ENCODE data around the gene BAIAP2.
"Not testable (repeated sequence)": the region's sequence is repeated elsewhere in the genome, so short reads cannot be mapped to it uniquely, and the experiment has no call there.

BAIAP2 gene

DNA sequence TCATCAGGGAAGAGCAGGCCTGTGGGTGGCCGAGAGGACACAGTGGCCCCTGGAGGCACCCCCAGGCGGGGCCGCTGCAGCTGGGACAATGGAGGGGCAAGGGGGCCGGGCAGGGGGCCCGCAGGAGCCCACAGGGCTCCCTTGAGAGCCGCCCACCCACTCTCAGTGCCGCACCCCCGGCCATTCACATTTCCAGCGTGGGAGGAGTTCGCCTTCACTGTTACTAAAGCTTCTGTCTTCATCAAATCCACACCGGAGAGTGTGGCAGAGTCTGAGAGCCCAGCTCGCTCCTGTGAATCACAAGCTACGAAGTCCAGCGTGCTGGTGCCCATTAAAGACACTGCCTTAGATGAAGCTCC lies 109.5 kb downstream of the BAIAP2 start:
- H3K27me3 Mint-ChIP-seq = no peaks in the 10 kb centered on the region
- H3K4me1 Mint-ChIP-seq = no peaks in the 10 kb centered on the region
- ATAC-seq = no peak

DNA sequence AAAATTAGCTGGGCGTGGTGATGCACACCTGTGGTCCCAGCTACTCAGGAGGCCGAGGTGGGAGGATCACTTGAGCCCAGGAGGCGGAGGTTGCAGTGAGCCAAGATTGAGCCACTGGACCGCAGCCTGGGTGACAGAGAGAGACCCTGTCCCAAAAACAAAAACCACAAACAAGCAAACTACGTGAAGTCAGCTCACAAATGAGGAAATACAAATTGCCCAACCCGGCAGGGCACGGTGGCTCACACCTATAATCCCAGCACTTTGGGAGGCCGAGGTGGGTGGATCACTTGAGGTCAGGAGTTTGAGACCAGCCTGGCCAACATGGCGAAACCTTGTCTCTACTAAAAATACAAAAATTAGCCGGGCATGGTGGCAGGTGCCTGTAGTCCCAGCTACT lies 111.3 kb downstream of the BAIAP2 start:
- H3K4me1 Mint-ChIP-seq; H3K36me3 Mint-ChIP-seq (ENCODE audit: low read depth); H3K27me3 Mint-ChIP-seq; DNase-seq; H3K27ac Mint-ChIP-seq; ATAC-seq; H3K9me3 Mint-ChIP-seq; H3K4me3 Mint-ChIP-seq: not testable (repeated sequence)

More for the DNA sequence above, 109.5 kb downstream of the BAIAP2 start:
- no peak overlapping the region for H3K4me3 Mint-ChIP-seq
- H3K36me3 Mint-ChIP-seq (ENCODE audit: low read depth) = no peaks in the 10 kb centered on the region
- DNase-seq = no peak
- no peaks in the 10 kb centered on the region for H3K9me3 Mint-ChIP-seq
- H3K27ac Mint-ChIP-seq = no peak overlapping the region

DNA sequence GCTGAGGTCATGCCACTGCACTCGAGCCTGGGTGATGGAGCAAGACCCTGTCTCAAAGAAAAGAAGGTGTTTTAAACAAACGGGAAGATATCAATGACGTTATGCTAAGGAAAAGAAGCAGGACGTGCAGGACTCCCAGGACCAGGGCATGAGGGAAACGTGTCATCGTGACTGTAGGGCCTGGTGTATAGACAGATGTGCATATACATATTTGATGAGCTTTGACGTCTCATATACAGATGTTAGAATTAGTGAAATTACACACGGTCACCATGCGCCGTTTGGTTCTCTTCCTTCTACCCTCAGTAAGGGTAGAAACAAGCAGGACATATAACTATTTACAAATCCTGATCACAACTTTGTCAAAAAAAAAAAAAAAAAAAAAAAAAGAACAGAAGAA lies 112.8 kb downstream of the BAIAP2 start:
- H3K9me3 Mint-ChIP-seq = no peaks in the 10 kb centered on the region

DNA sequence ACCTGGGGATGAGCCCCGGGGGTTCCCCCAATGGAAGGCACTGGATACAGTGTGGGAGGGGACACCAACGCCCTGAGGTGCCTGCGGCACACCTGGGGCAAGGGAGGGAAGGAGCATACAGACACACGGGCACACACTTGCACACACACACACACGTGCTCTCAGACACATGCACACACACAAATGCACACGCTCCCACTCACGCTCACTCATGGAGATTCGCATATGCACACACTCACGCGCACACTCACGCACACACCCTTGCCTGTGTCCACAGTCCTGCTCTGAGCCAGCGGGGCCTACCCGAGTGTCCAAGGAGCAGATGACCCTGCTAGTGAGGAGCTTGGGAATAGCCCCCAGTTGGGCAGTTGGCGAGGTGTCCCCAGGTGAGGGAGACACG lies 113.6 kb downstream of the BAIAP2 start:
- Mint-ChIP-seq H3K27me3 (no peaks in the 10 kb centered on the region), H3K9me3 (no peaks in the 10 kb centered on the region), H3K4me3 (no peak overlapping the region), H3K4me1 (no peaks in the 10 kb centered on the region), H3K36me3 (ENCODE audit: low read depth) (no peaks in the 10 kb centered on the region), H3K27ac (no peak overlapping the region)
- DNase-seq (no peak), ATAC-seq (peak; percentile 15)

More for the DNA sequence above, 112.8 kb downstream of the BAIAP2 start:
- Mint-ChIP-seq H3K4me1 (no peaks in the 10 kb centered on the region), H3K27me3 (no peaks in the 10 kb centered on the region), H3K27ac (no peak overlapping the region), H3K4me3 (no peak overlapping the region), H3K36me3 (ENCODE audit: low read depth) (no peaks in the 10 kb centered on the region)
- DNase-seq = no peak
- ATAC-seq = no peak

DNA sequence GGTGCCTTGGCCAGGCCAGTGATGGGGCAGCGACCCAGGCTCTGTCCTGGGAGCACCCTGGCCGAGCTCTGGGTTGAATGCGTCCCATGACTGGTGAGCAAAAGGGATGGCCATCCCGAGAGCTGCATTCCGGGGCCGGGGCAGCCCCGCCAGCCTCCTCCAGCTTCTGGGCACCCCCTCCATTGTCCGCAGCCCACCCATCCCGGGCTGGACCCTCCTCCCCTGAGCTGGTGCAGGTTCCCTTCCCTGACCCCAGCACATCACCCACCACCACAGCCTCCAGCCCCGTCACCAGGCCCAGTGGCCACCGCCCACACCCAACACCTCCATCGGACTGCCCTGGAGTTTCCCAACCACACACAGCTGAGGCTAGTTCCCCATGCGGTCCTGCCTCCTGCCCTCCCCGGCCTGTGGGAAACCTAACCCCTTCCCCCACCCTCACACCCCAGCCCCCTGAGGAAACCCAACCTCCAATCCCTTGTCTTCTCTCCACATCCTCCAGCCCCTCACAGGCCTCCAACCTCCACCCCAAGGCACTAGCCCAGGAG lies 114.1 kb downstream of the BAIAP2 start:
- no peaks in the 10 kb centered on the region for H3K4me1 Mint-ChIP-seq
- no peaks in the 10 kb centered on the region for H3K9me3 Mint-ChIP-seq
- H3K27me3 Mint-ChIP-seq = no peaks in the 10 kb centered on the region
- no peak overlapping the region for H3K27ac Mint-ChIP-seq
- H3K4me3 Mint-ChIP-seq = no peak overlapping the region
- ATAC-seq = no peak
- no peak for DNase-seq
- no peaks in the 10 kb centered on the region for H3K36me3 Mint-ChIP-seq (ENCODE audit: low read depth)

DNA sequence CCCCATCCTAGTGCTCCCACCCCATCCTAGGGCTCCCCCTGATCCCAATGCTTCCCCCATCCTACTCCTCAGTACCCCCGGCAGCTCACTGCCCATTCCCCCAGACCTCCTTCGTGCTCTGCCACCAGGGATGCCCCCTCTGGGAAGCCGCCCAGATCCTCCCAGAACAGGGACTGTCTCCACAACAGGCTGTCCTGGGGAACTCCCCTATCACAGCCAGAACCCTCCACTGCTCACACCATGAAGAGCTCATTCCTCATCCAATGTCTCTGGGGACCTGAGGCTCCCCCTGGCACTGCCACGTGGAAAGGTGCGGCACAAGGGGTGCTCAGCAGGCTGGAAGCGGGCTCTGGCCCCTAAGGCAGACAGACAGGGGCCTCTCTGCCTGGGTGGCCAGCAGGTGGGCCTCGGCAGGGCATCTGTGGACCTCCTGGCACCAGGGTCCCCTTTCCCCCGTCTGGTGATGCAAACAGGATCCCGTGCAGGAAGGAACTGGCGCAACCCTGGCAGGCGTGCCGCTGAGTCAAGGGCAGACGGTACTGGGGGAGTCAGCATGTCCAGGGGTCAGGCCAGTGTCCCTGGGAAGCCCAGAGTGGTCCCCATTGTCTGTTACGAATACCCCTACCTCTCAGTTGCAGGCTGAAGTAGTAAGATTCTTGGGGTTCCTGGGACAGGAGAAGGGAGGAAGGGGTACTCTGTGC lies 115.6 kb downstream of the BAIAP2 start:
- H3K4me3 Mint-ChIP-seq = no peak overlapping the region
- H3K27me3 Mint-ChIP-seq = no peaks in the 10 kb centered on the region
- ATAC-seq = no peak
- H3K9me3 Mint-ChIP-seq = no peaks in the 10 kb centered on the region
- no peaks in the 10 kb centered on the region for H3K36me3 Mint-ChIP-seq (ENCODE audit: low read depth)
- H3K27ac Mint-ChIP-seq = no peak overlapping the region
- H3K4me1 Mint-ChIP-seq = no peaks in the 10 kb centered on the region
- DNase-seq = no peak

DNA sequence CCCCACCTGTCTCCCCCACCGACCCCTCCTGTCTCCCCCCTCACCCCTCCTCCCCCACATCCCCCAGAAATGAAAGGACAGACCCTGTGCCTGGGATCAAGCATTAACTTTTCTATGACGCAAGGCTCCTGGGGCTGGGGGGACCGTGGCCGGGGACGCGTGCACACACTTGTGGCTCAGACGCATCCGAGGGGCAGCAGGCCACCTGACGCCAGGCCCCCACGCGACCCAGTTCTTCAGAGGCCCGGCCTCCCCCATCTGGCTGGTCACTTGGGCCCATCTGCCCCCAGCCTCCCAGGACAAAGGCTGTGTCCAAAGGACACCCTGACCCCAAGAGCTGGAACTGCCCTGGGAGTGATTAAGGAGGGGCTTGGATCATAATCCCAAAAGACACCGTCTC lies 116.3 kb downstream of the BAIAP2 start:
- ATAC-seq (no peak), DNase-seq (no peak)
- Mint-ChIP-seq H3K4me1 (no peaks in the 10 kb centered on the region), H3K4me3 (no peak overlapping the region), H3K9me3 (no peaks in the 10 kb centered on the region), H3K27me3 (no peaks in the 10 kb centered on the region), H3K36me3 (ENCODE audit: low read depth) (no peaks in the 10 kb centered on the region), H3K27ac (no peak overlapping the region)

DNA sequence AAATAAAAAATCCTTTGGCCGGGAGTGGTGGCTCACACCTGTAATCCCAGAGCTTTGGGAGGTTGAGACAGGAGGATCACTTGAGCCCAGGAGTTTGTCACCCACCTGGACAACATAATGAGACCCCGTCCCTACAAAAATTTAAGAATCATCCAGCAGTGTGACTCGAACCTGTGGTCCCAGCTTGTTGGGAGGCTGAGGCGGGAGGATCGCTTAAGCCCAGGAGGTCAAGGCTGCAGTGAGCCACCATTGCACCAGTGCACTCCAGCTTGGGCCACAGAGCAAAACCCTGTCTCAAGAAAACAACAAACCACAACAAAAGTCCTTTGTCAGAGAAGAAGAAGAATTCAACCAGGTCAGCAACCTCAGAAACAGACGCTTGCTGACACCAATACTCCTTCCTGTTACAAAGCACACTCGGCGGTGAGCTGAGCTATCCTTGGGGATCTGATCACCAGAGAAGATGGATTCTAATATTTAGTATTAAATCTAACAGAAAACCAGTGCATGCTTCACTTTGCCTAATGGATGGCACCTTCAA lies 117.4 kb downstream of the BAIAP2 start:
- H3K36me3 Mint-ChIP-seq (ENCODE audit: low read depth) = no peaks in the 10 kb centered on the region
- no peak overlapping the region for H3K4me3 Mint-ChIP-seq
- H3K9me3 Mint-ChIP-seq = no peaks in the 10 kb centered on the region
- no peak overlapping the region for H3K27ac Mint-ChIP-seq
- ATAC-seq = no peak
- no peak for DNase-seq
- no peaks in the 10 kb centered on the region for H3K4me1 Mint-ChIP-seq
- H3K27me3 Mint-ChIP-seq = no peaks in the 10 kb centered on the region

DNA sequence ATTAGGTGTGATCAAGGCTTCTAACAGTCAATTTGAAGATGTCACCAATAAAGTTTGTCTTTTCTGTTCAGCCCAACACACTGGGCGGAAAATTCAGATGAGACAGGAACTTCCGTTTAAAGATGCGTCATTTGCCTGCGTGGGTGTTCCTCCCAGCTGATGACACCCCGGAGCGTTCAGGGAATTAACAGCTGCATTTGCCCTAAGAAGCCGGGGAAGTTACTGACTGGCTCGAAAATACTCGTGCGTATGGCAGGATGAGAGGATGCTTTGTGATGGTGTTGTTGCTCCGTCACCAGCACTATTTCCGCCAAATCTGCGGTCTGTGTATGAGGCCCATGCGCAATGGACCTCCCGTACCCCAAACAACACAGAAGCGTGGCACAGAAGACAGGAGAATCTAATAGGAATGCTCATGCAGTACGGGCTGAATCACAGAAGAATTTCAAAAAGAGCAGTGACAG lies 118.4 kb downstream of the BAIAP2 start:
- Mint-ChIP-seq H3K4me1 (no peaks in the 10 kb centered on the region), H3K36me3 (ENCODE audit: low read depth) (no peaks in the 10 kb centered on the region), H3K9me3 (no peaks in the 10 kb centered on the region), H3K4me3 (no peak overlapping the region), H3K27ac (no peak overlapping the region), H3K27me3 (no peaks in the 10 kb centered on the region)
- DNase-seq (no peak), ATAC-seq (no peak)

DNA sequence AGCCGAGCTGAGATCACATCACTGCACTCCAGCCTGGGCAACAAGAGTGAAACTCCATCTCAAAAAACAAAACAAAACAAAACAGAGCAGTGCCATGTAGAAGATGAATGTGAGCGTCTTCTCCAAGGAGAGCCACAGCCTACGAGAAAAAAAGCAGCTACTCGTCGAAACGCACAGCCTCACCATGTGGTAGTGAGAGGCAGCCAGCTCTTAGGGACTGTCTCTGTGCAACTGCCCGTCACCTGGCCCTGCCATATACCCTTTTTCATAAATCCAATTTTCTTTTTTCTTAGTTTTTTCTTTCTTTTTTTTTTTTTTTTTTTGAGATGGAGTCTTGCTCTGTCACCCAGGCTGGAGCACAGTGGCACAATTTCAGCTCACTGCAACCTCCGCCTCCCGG lies 119.1 kb downstream of the BAIAP2 start:
- not testable (repeated sequence) for H3K27me3 Mint-ChIP-seq, H3K27ac Mint-ChIP-seq

DNA sequence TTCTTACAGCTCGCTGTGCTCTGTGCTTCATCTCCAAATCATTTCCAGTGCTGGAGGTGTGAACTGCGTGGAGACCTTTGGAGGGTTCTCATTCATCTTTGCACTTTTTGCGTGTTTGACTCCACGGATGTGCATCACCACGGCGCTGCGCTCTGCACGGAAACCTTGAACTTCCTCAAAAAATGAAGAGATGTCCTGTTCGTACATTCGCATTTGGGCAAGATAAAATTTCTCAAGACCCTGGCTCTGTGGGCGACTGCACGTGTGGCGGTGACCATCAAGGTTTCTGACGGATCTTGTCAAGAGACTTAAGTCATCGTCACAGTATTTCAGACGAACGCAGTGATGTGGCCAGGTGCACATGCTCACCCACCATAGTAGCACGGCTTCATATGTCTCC lies 120.0 kb downstream of the BAIAP2 start:
- ATAC-seq (no peak), DNase-seq (no peak)
- H3K9me3 Mint-ChIP-seq = no peaks in the 10 kb centered on the region
- no peak overlapping the region for H3K4me3 Mint-ChIP-seq
- H3K27ac Mint-ChIP-seq = no peak overlapping the region
- H3K36me3 Mint-ChIP-seq (ENCODE audit: low read depth) = no peaks in the 10 kb centered on the region
- peaks cover 1% of the 10 kb centered on the region for H3K4me1 Mint-ChIP-seq
- no peaks in the 10 kb centered on the region for H3K27me3 Mint-ChIP-seq

More for the DNA sequence above, 119.1 kb downstream of the BAIAP2 start:
- not testable (repeated sequence) for H3K4me1 Mint-ChIP-seq; DNase-seq; H3K9me3 Mint-ChIP-seq; H3K36me3 Mint-ChIP-seq (ENCODE audit: low read depth); H3K4me3 Mint-ChIP-seq; ATAC-seq

DNA sequence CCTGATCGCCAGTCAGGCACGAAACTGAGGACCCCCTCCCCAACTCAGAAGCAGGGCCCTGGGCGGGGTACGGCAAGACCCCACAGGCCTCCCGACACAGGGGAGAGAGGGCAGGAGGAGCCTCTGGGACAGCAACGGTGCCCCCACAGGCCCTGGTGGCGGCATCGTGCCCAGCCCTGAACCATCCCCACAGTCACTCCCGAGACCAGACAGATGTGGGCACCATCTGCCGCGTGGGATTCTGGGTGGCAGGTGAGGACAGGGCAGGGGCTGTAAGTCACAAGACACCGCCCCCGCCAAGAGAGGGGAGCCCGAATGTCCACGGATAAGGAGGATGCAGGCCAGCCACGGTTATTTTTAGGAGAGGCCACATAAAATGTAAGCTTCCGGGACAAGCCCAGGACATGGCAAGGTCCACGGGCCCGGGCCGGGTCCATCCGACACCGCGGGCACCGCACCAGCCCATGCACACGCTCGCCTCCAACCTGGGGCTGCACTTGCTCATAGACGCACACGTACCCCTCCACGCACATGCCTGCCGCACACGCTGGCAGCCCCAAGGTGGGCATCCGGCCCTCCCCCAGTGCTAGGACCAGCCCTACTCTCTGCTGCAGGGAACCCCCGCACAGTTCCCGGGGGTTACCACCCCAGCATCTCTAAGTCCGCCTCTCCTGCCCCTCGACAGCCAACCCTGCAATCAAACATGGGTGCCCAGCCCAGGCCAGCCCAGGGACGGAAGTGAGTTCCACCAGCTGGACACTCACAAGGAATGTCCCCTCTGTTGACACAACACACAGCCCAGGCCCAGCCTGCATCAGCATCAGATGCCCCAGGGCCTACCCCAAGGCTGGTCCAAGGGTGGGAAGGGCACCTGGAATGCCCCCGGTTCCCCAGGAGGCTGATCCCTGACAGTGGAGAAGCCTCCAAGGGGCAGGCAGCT lies 122.2 kb downstream of the BAIAP2 start:
- no peak for DNase-seq
- no peak overlapping the region for H3K4me3 Mint-ChIP-seq
- peaks cover 12% of the 10 kb centered on the region for H3K4me1 Mint-ChIP-seq
- H3K27ac Mint-ChIP-seq = no peak overlapping the region
- H3K36me3 Mint-ChIP-seq (ENCODE audit: low read depth) = no peaks in the 10 kb centered on the region
- H3K27me3 Mint-ChIP-seq = peaks cover 2% of the 10 kb centered on the region
- no peak for ATAC-seq
- H3K9me3 Mint-ChIP-seq = no peaks in the 10 kb centered on the region

DNA sequence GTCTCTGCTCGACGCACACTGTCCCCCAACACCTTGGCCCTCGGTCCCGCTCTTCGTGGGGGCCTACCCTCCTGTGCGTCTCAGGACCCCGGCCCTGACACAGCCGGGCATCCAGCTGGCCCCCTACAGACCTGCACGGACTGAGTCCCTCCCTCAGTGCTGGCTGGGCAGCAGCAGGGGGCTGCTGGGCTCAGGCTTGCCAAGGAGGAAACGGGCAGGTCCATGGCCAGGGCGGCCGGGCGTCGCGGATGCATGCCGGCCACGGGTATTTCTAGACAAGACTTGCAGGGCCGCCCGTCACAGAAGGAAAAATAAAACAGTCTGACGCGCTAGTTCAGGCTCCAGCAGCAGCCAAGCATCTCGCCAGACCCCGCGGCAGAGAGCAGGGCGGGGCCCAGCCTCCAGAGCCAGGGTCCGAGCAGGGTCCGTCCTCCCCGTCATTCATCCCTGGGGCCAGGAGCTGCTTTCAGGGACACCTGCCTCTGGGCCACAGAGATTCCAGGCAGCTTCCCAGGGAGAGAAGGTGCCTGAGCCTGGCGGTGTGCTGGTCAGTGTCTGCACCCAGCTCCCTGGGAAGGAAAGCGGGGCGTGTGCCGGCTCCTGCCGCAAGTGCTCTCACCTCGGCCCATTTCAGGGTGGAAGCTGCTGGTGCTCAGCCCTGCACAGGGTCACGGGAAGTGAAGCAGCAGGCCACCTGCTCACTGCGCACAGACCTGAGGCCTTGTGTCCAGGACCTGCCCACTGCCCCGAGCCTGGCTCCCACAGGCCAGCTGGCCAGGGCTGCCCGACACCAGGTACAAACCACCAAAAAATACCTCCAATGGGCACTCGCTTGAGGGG lies 123.1 kb downstream of the BAIAP2 start:
- Mint-ChIP-seq H3K4me3 (no peak overlapping the region), H3K4me1 (peaks cover 12% of the 10 kb centered on the region), H3K27me3 (peaks cover 2% of the 10 kb centered on the region), H3K27ac (no peak overlapping the region), H3K36me3 (ENCODE audit: low read depth) (no peaks in the 10 kb centered on the region), H3K9me3 (no peaks in the 10 kb centered on the region)
- DNase-seq (no peak), ATAC-seq (no peak)

Measured in activated naive CD8-positive, alpha-beta T cell treated with anti-CD3 and anti-CD28 coated beads, Interleukin-2, amount 50 U/mL, for 24 hours (primary cell).